ENCODE results near the gene LOXL1. TPM values are rescaled to one million over a fixed set of nuclear protein-coding genes. Genes with fewer than 3 reads are reported as not detected.

Gene LOXL1
- total and polyA plus RNA-seq, 10 of the 15 experiments (the other 5 are each of a cell fraction or from before 2014, with no cell fraction given), result 0.07 to 0.15 TPM; not detected in 8

- no TSS peak for BruUV-seq (replicated peaks)
- H3K4me3 ChIP-seq, result no peak overlapping the region
- H4K20me1 ChIP-seq (ENCODE audit: control insufficient read depth, insufficient read depth), result no peaks in the 10 kb centered on the region
- H3K27me3 ChIP-seq (replicated peaks in 1 of 2; ENCODE audit: control insufficient read depth in 2 of 2, insufficient read depth in 2 of 2, low read length in 1 of 2), result peaks cover 3 to 9% of the 10 kb centered on the region in 2 experiments; a peak in 2 of 4 replicates
- intact Hi-C loops (cut with micrococcal nuclease; ENCODE audit: unreplicated experiment), result no loop called here
- RAD21 ChIA-PET (ENCODE audit: unreplicated experiment), result interaction anchor here (1.1 kb wide), 1 partner anchor 29 kb away, joined by 3 read pairs; no protein-coding TSS in a partner anchor
- no peaks in the 10 kb centered on the region for H3K9me3 ChIP-seq (replicated peaks; ENCODE audit: control insufficient read depth, insufficient read depth, low read length)
- 35% methylated on average over 4 of the region's 4 CpGs for WGBS (ENCODE audit: insufficient coverage, insufficient replicate concordance, low lambda C conversion rate, missing lambda C conversion rate)
- TF ChIP-seq, protein P1, sequence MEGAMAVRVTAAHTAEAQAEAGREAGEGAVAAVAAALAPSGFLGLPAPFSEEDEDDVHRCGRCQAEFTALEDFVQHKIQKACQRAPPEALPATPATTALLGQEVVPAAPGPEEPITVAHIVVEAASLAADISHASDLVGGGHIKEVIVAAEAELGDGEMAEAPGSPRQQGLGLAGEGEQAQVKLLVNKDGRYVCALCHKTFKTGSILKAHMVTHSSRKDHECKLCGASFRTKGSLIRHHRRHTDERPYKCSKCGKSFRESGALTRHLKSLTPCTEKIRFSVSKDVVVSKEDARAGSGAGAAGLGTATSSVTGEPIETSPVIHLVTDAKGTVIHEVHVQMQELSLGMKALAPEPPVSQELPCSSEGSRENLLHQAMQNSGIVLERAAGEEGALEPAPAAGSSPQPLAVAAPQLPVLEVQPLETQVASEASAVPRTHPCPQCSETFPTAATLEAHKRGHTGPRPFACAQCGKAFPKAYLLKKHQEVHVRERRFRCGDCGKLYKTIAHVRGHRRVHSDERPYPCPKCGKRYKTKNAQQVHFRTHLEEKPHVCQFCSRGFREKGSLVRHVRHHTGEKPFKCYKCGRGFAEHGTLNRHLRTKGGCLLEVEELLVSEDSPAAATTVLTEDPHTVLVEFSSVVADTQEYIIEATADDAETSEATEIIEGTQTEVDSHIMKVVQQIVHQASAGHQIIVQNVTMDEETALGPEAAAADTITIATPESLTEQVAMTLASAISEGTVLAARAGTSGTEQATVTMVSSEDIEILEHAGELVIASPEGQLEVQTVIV (IDR thresholded peaks at IDR 0.05; ENCODE audit: borderline replicate concordance, partially characterized antibody), result no peak
- TF ChIP-seq NFXL1 (IDR thresholded peaks at IDR 0.05; ENCODE audit: borderline replicate concordance) (no peak), YBX1 (IDR thresholded peaks at IDR 0.05) (no peak), WRNIP1 (IDR thresholded peaks at IDR 0.05; ENCODE audit: borderline replicate concordance, low read depth, low read length) (no peak), FOXK2 (IDR thresholded peaks at IDR 0.05) (no peak), MLLT1 (IDR thresholded peaks at IDR 0.05) (no peak), KDM1A (IDR thresholded peaks at IDR 0.05; ENCODE audit: borderline replicate concordance) (no peak), IRF5 (IDR thresholded peaks at IDR 0.05; ENCODE audit: borderline replicate concordance) (no peak), TAF1 (IDR thresholded peaks at IDR 0.05; ENCODE audit: borderline replicate concordance, low read depth, low read length) (no peak)
- TF ChIP-seq, protein P2, sequence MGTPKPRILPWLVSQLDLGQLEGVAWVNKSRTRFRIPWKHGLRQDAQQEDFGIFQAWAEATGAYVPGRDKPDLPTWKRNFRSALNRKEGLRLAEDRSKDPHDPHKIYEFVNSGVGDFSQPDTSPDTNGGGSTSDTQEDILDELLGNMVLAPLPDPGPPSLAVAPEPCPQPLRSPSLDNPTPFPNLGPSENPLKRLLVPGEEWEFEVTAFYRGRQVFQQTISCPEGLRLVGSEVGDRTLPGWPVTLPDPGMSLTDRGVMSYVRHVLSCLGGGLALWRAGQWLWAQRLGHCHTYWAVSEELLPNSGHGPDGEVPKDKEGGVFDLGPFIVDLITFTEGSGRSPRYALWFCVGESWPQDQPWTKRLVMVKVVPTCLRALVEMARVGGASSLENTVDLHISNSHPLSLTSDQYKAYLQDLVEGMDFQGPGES (IDR thresholded peaks at IDR 0.05), result no peak
- POLR2A ChIA-PET, result no interaction called here
- ATAC-seq (no peak), DNase-seq (ENCODE audit: low read depth, low spot score) (no peak), FAIRE-seq (no peak)
- no peak overlapping the region for H3K27ac ChIP-seq (ENCODE audit: control insufficient read depth, insufficient read depth)
- H2AFZ ChIP-seq (ENCODE audit: control insufficient read depth, low read depth, low read length), result no peak overlapping the region
- no peaks in the 10 kb centered on the region for H3K79me2 ChIP-seq (ENCODE audit: control insufficient read depth, insufficient read depth, low read length)
- SMC1A ChIA-PET (ENCODE audit: uncharacterized antibody, unreplicated experiment), result interaction anchor here (1.4 kb wide), 1 partner anchor 62 kb away, joined by 3 read pairs; no protein-coding TSS in a partner anchor
- H3K4me2 ChIP-seq (ENCODE audit: control insufficient read depth, insufficient read depth), result no peak overlapping the region
- in situ Hi-C loops (cut with MboI), result no loop called here
- CTCF ChIA-PET, result interaction anchor here (1.0 to 1.6 kb wide), 2 partner anchors 16 to 28 kb away, joined by 4 read pairs; no protein-coding TSS in a partner anchor
- H3K36me3 ChIP-seq (ENCODE audit: control insufficient read depth in 2 of 2, insufficient read depth in 2 of 2, low read length in 1 of 2), result no peaks in the 10 kb centered on the region
- no peaks in the 10 kb centered on the region for H3K4me1 ChIP-seq (ENCODE audit: control insufficient read depth, insufficient read depth, low read length)
- H3K9ac ChIP-seq (ENCODE audit: control insufficient read depth, insufficient read depth, low read length), result no peak overlapping the region
These were observed 9.3 kb downstream of the LOXL1 start for GRCh38 chr15:73935547-73935946.
